Stimulated activated CD8-positive, alpha-beta memory T cell treated with anti-CD3 and anti-CD28 coated beads, Interleukin-12 subunit alpha, Interleukin-12 subunit beta, amount 100 ng/mL, for 24 hours (primary cell): ENCODE measurements around the gene MRPL43.

Source experiments
- DNase-seq: peaks from one replicate; pipeline ENCODE4 v3.0.0-alpha.2; 2020; ENCODE audit errors: extremely low read depth

Gene MRPL43

GRCh38 chr10:100968062-100968736 lies 19.1 kb downstream of the MRPL43 start:
- no peak for DNase-seq

- no peak for DNase-seq
Measured at GRCh38 chr10:100967332-100967731, 20.0 kb downstream of the MRPL43 start.

DNA sequence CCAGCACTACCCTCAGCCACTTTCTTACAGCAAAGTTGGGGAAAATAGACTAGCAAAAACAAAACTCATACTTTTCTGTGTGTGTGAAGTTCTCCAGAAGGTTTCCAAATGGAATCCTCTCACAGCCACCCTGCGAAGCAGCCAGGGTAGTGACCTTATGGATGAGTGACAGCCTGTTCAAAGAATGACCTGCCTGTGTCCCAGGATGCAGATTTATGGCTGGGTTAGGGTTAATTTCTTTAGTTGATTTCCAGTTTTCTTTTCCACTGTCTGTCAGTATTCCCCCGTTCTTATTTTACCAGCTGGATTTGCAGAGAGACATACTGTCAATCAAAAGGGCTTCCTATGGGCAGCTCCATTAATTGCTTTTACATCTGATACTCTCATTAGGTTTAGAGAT lies 20.4 kb downstream of the MRPL43 start:
- no peak for DNase-seq

DNA sequence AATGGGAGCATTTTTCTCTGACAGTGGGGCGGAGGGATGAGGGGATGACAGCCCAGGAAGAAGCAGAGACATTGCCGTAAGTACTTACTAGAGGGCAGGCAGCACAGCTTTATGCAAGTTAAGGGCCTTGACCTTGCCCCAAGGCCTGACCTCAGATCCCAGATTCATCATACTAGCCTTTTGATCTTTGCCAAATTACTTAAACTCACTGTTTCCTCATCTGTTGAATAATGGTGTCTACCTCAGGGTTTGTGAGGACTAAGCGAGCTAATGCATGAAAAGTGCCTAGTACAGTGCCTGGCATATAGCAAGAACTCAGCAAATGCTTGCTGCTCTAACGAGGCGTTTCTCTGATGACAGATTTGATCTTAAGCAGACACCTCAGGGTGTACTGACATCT lies 21.5 kb downstream of the MRPL43 start:
- DNase-seq, result no peak

GRCh38 chr10:100963826-100964225 lies 23.5 kb downstream of the MRPL43 start:
- DNase-seq, result no peak

GRCh38 chr10:100962351-100963080 lies 24.8 kb downstream of the MRPL43 start:
- no peak for DNase-seq

- DNase-seq, result no peak
Measured at GRCh38 chr10:100960251-100960650, 27.0 kb downstream of the MRPL43 start.

DNA sequence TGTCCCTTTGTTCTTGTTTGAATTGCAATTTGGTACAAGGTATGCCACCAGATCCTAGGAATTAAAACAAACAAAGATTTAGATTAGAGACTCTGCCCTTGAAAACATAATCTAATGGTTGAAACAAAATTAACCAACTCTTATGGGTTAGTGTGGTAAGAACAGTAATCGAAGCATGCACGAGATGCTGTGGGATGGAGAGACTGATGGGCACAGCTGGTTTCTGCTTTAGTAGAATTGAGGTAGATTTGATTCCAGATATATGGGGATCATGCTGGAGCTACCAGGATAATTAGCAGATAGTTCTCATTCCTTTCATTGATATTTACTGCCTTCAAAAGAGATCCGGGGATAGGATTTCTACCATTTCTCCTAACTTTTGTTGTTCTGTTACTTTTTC lies 38.4 kb downstream of the MRPL43 start:
- no peak for DNase-seq

DNA sequence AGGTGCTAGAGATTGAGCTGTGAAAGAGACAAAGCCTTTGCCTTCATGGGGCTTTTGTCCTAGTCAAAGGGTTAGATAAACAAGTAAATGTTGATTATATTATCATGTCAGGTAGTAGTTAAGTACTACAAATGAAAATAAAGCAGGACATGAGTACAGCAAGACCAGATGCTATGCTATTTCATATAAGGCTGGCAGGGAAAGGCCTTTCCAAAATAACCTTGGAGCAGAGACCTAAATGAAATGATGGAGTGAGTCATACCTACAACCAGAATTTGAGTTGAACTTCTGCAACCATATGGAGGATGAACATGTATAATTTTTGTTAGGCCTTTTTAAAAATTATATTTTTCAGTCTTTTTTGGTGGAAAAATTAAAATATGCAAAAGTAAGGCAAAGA lies 41.5 kb downstream of the MRPL43 start:
- DNase-seq, result no peak

- no peak for DNase-seq
Measured at GRCh38 chr10:100943508-100943907, 43.8 kb downstream of the MRPL43 start.

DNA sequence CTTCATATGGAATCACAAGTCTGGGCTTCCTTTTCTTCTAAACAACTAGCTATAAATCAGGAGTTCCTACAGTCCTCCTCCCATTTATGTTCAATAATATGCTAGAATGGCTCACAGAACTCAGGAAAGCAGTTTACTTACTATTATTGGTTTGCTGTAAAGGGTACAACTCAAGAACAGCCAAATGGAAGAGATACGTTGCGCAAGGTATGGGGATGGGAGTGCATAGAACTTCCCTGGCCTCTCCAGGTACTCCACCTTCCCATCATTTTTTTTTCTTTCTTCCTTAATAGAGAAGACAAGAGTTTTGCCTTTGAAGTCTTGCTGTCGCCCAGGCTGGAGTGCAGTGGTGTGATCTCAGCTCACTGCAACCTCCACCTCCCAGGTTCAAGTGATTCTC lies 45.1 kb downstream of the MRPL43 start:
- DNase-seq, result no peak

DNA sequence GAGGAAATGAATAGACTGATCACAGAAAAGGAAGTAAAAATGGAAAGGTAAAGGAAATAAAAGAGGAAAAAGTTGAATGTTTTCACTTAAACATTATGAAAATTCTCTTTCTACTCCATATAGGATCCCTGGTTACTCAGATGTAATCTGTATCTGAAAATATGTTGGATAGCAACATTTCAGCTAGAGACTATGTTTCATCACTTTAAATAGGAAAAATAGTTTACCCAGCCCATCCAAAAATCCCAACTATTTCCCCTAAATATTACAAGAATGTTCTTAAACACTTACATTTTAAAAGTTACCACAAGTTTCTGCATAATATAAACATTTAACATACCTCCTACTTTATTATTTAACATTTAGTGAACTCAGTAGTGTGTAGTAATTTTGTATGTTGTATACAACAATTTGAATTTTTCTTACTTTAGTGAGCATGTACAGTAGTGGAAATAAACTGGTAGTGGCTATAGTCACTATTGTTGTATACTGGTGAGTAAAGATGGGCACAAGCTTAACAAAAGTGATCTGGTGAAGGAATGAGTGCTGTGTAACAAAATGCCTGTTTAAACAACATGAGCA lies 47.4 kb downstream of the MRPL43 start:
- no peak for DNase-seq
